GM23338 (cell line): Measurements from ENCODE around the gene SCRT2. TPM values are rescaled to one million over a fixed set of nuclear protein-coding genes. Genes with fewer than 3 reads are reported as not detected.

Experiments
- ATAC-seq: fragments of 200-7000 bp; cut with Tn5 transposase; 3 replicates; pipeline ENCODE4 v1.9.1; 2020
- DNase-seq: peaks from one replicate; pipeline ENCODE4 v3.0.0-alpha.2; 2015; ENCODE audit warnings: low spot score
- H2AFZ ChIP-seq: fragments of 200-600 bp; sonication (generic); 2 replicates; pipeline ENCODE4 v1.8.0; 2016; ENCODE audit warnings: antibody characterized with exemption, mild to moderate bottlenecking, moderate library complexity
- H3F3A ChIP-seq: fragments of 200-600 bp; sonication (generic); replicated peaks from 2 replicates; pipeline ENCODE4 v1.8.0; 2017; ENCODE audit warnings: antibody characterized with exemption, mixed run types, low read depth
- H3K27ac ChIP-seq: fragments of 200-600 bp; sonication (generic); 2 replicates; pipeline ENCODE4 v1.6.1; 2016; ENCODE audit warnings: low read depth
- H3K27me3 ChIP-seq: fragments of 200-600 bp; sonication (generic); 2 replicates; pipeline ENCODE4 v1.8.0; 2016; ENCODE audit warnings: mild to moderate bottlenecking, mixed run types, moderate library complexity; ENCODE audit not compliant: insufficient read depth
- H3K36me3 ChIP-seq: fragments of 200-600 bp; sonication (generic); 2 replicates; pipeline ENCODE4 v1.8.0; 2016; ENCODE audit warnings: mild to moderate bottlenecking; ENCODE audit not compliant: insufficient read depth
- H3K4me1 ChIP-seq: fragments of 200-600 bp; sonication (generic); 2 replicates; pipeline ENCODE4 v1.8.0; 2016; ENCODE audit warnings: mild to moderate bottlenecking, moderate library complexity; ENCODE audit not compliant: insufficient read depth
- H3K4me2 ChIP-seq: fragments of 200-600 bp; sonication (generic); 2 replicates; pipeline ENCODE4 v1.7.1; 2017; ENCODE audit warnings: mixed run types
- H3K4me3 ChIP-seq: fragments of 200-600 bp; sonication (generic); 2 replicates; pipeline ENCODE4 v1.6.1; 2016; ENCODE audit warnings: mixed run types
- H3K79me2 ChIP-seq: fragments of 200-600 bp; sonication (generic); replicated peaks from 2 replicates; pipeline ENCODE4 v1.8.0; 2017; ENCODE audit warnings: mild to moderate bottlenecking; ENCODE audit not compliant: insufficient read depth
- H3K9me2 ChIP-seq: fragments of 200-600 bp; sonication (generic); 2 replicates; pipeline ENCODE4 v1.8.0; 2017; ENCODE audit not compliant: insufficient read depth
- H4K20me1 ChIP-seq: fragments of 200-600 bp; sonication (generic); replicated peaks from 2 replicates; pipeline ENCODE4 v1.8.0; 2017; ENCODE audit warnings: mild to moderate bottlenecking; ENCODE audit not compliant: insufficient read depth
- H3K27ac Mint-ChIP-seq: 2 replicates; pipeline ENCODE4 v1.8.0; 2020; ENCODE audit warnings: inconsistent platforms, mild to moderate bottlenecking, moderate library complexity, mixed read lengths
- H3K27me3 Mint-ChIP-seq: 3 replicates; pipeline ENCODE4 v1.8.0; 2022; ENCODE audit warnings: low read depth, mild to moderate bottlenecking, moderate library complexity, mixed read lengths, inconsistent platforms; ENCODE audit not compliant: insufficient read depth, poor library complexity
- H3K36me3 Mint-ChIP-seq: 3 replicates; pipeline ENCODE4 v1.8.0; 2021; ENCODE audit warnings: low read depth, mild to moderate bottlenecking, inconsistent platforms, moderate library complexity, mixed read lengths
- H3K4me1 Mint-ChIP-seq: 3 replicates; pipeline ENCODE4 v1.8.0; 2020; ENCODE audit warnings: mild to moderate bottlenecking, inconsistent platforms, mixed read lengths
- H3K4me3 Mint-ChIP-seq: 3 replicates; pipeline ENCODE4 v1.8.0; 2021; ENCODE audit warnings: moderate library complexity, mild to moderate bottlenecking, inconsistent platforms, mixed read lengths
- H3K9me3 Mint-ChIP-seq: 3 replicates; pipeline ENCODE4 v1.8.0; 2020; ENCODE audit warnings: moderate library complexity, mild to moderate bottlenecking, inconsistent platforms, mixed read lengths
- CREB1 ChIP-seq: fragments of 250-450 bp; sonication (Bioruptor Pico); IDR thresholded peaks from 2 replicates; pipeline ENCODE4 v1.5.0; 2020; ENCODE audit warnings: low read depth, mild to moderate bottlenecking, moderate library complexity
- EZH2 ChIP-seq: fragments of 200-600 bp; sonication (generic); IDR thresholded peaks from one replicate; pipeline ENCODE4 v1.8.0; 2017; ENCODE audit warnings: antibody characterized with exemption, mild to moderate bottlenecking, low read depth; ENCODE audit not compliant: unreplicated experiment
- EZH2phosphoT487 ChIP-seq: fragments of 200-600 bp; sonication (generic); IDR thresholded peaks from one replicate; pipeline ENCODE4 v1.8.1; 2018; ENCODE audit warnings: antibody characterized with exemption; ENCODE audit not compliant: unreplicated experiment
- JUNB ChIP-seq: IDR thresholded peaks from one replicate; pipeline ENCODE4 v1.6.1; 2016; ENCODE audit warnings: antibody characterized with exemption; ENCODE audit not compliant: unreplicated experiment
- POLR2AphosphoS5 ChIP-seq: IDR thresholded peaks from 2 replicates; pipeline ENCODE4 v1.6.1; 2016; ENCODE audit warnings: antibody characterized with exemption, low read depth
- STAT1 ChIP-seq: IDR thresholded peaks from one replicate; pipeline ENCODE4 v1.6.1; 2016; ENCODE audit warnings: antibody characterized with exemption; ENCODE audit not compliant: unreplicated experiment
- ZNF331 ChIP-seq: fragments of 250-450 bp; sonication (Bioruptor Pico); IDR thresholded peaks from 2 replicates; pipeline ENCODE4 v1.5.0; 2020; ENCODE audit warnings: low read depth, mild to moderate bottlenecking, moderate library complexity
- polyA plus RNA-seq: library from polyadenylated mRNA; unstranded; fragments of >200 nt; fragmentation: Nextera tagmentation; extraction: Ambion mirVana; gene quantifications from 2 replicates; pipeline ENCODE4 v1.2.1, GENCODE V29; 2016
- total RNA-seq: library from RNA; depleted of rRNA; stranded (reverse); fragments of >200 nt; shearing (Covaris generic); gene quantifications from 2 replicates; pipeline ENCODE4 v1.2.3, GENCODE V29; 2014
- TF ChIP-seq, protein P1 (sequence below): IDR thresholded peaks from 2 replicates; pipeline ENCODE4 v1.6.1; 2016; ENCODE audit warnings: antibody characterized with exemption
- TF ChIP-seq, protein P2 (sequence below): IDR thresholded peaks from one replicate; pipeline ENCODE4 v1.6.1; 2018; ENCODE audit warnings: antibody characterized with exemption; ENCODE audit not compliant: unreplicated experiment
- TF ChIP-seq, protein P3 (sequence below): fragments of 250-450 bp; sonication (Bioruptor Pico); IDR thresholded peaks from 2 replicates; pipeline ENCODE4 v1.5.0; 2020; ENCODE audit warnings: mild to moderate bottlenecking, moderate library complexity

SCRT2 gene
- total and polyA plus RNA-seq, 2 experiments from 2014 or later = 0.31 TPM; not detected in 1

DNA sequence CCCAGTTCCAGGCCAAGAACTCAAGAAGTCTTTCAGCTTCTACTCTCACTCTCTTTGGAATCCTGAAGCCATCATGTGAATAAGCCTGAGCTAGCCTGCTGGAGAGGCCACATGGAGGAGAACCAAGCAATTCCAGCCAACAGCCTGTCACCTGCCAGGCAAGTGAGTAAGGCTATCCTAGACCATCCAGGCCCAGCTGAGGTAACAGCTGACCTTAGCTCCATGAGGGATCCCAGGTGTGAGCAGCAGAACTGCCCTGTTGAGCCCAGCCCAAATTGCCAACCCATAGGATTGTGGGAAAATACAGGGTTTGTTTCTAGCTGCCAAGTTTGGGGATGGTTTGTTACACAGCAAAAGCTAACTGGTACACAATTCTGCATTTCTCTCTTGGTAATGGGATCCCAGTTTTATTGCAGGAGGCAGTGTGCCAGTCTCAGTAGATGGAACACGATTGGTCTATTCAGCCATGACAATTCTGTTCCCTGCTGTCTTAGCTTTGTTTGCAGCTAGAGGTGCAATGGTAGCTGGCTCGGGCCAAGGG, 28.1 kb downstream of the SCRT2 start (continued):
- TF ChIP-seq, protein P1, sequence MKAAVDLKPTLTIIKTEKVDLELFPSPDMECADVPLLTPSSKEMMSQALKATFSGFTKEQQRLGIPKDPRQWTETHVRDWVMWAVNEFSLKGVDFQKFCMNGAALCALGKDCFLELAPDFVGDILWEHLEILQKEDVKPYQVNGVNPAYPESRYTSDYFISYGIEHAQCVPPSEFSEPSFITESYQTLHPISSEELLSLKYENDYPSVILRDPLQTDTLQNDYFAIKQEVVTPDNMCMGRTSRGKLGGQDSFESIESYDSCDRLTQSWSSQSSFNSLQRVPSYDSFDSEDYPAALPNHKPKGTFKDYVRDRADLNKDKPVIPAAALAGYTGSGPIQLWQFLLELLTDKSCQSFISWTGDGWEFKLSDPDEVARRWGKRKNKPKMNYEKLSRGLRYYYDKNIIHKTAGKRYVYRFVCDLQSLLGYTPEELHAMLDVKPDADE = no peak
- TF ChIP-seq EZH2phosphoT487 (no peak), POLR2AphosphoS5 (no peak), CREB1 (no peak), ZNF331 (CRISPR knock-in tag) (no peak), EZH2 (no peak)
- TF ChIP-seq, protein P2, sequence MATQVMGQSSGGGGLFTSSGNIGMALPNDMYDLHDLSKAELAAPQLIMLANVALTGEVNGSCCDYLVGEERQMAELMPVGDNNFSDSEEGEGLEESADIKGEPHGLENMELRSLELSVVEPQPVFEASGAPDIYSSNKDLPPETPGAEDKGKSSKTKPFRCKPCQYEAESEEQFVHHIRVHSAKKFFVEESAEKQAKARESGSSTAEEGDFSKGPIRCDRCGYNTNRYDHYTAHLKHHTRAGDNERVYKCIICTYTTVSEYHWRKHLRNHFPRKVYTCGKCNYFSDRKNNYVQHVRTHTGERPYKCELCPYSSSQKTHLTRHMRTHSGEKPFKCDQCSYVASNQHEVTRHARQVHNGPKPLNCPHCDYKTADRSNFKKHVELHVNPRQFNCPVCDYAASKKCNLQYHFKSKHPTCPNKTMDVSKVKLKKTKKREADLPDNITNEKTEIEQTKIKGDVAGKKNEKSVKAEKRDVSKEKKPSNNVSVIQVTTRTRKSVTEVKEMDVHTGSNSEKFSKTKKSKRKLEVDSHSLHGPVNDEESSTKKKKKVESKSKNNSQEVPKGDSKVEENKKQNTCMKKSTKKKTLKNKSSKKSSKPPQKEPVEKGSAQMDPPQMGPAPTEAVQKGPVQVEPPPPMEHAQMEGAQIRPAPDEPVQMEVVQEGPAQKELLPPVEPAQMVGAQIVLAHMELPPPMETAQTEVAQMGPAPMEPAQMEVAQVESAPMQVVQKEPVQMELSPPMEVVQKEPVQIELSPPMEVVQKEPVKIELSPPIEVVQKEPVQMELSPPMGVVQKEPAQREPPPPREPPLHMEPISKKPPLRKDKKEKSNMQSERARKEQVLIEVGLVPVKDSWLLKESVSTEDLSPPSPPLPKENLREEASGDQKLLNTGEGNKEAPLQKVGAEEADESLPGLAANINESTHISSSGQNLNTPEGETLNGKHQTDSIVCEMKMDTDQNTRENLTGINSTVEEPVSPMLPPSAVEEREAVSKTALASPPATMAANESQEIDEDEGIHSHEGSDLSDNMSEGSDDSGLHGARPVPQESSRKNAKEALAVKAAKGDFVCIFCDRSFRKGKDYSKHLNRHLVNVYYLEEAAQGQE = no peak

DNA sequence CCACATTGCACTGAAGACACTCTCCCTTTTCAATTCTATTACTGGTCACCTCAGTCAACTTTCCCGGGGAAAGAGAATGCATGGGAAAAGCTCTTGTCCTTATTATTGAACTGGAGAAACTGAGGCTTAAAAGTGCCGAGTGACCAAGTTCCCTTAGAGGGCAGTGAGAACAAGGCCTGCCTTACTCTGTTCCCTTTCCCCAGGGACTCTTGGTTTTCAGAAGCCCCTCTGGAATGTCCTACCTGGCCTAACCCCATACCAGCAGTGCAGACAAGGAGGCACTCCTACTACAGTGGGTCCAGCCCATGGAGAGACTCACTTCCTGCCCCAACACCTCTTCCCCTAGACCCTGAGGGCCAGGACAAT, 28.8 kb downstream of the SCRT2 start:
- H3K36me3 ChIP-seq = no peaks in the 10 kb centered on the region
- H3K4me1 Mint-ChIP-seq = peaks cover 18% of the 10 kb centered on the region
- H3K27ac ChIP-seq = no peak overlapping the region
- no peak overlapping the region for H3K27ac Mint-ChIP-seq
- H3F3A ChIP-seq = 0 out of 2 replicates have a peak, but pooled peaks cover 6% of the 10 kb centered on the region
- no peak overlapping the region for H3K4me2 ChIP-seq
- 0 out of 2 replicates have a peak, but pooled peaks cover 2% of the 10 kb centered on the region for H3K79me2 ChIP-seq
- H3K27me3 Mint-ChIP-seq = peaks cover 18% of the 10 kb centered on the region
- H3K36me3 Mint-ChIP-seq = peaks cover 43% of the 10 kb centered on the region
- H3K4me3 Mint-ChIP-seq = no peak overlapping the region
- no peaks in the 10 kb centered on the region for H3K27me3 ChIP-seq
- ATAC-seq (no peak), DNase-seq (no peak)
- no peaks in the 10 kb centered on the region for H3K9me2 ChIP-seq
- H3K9me3 Mint-ChIP-seq = peaks cover 7% of the 10 kb centered on the region; the same call in 2 of the 3 replicates
- no peaks in the 10 kb centered on the region; the same call in 1 of the 2 replicates for H4K20me1 ChIP-seq
- no peak overlapping the region for H2AFZ ChIP-seq
- peaks cover 9% of the 10 kb centered on the region for H3K4me1 ChIP-seq
- no peak overlapping the region for H3K4me3 ChIP-seq
- TF ChIP-seq STAT1 (no peak), JUNB (no peak), EZH2 (no peak), POLR2AphosphoS5 (no peak)
- TF ChIP-seq, protein P3, sequence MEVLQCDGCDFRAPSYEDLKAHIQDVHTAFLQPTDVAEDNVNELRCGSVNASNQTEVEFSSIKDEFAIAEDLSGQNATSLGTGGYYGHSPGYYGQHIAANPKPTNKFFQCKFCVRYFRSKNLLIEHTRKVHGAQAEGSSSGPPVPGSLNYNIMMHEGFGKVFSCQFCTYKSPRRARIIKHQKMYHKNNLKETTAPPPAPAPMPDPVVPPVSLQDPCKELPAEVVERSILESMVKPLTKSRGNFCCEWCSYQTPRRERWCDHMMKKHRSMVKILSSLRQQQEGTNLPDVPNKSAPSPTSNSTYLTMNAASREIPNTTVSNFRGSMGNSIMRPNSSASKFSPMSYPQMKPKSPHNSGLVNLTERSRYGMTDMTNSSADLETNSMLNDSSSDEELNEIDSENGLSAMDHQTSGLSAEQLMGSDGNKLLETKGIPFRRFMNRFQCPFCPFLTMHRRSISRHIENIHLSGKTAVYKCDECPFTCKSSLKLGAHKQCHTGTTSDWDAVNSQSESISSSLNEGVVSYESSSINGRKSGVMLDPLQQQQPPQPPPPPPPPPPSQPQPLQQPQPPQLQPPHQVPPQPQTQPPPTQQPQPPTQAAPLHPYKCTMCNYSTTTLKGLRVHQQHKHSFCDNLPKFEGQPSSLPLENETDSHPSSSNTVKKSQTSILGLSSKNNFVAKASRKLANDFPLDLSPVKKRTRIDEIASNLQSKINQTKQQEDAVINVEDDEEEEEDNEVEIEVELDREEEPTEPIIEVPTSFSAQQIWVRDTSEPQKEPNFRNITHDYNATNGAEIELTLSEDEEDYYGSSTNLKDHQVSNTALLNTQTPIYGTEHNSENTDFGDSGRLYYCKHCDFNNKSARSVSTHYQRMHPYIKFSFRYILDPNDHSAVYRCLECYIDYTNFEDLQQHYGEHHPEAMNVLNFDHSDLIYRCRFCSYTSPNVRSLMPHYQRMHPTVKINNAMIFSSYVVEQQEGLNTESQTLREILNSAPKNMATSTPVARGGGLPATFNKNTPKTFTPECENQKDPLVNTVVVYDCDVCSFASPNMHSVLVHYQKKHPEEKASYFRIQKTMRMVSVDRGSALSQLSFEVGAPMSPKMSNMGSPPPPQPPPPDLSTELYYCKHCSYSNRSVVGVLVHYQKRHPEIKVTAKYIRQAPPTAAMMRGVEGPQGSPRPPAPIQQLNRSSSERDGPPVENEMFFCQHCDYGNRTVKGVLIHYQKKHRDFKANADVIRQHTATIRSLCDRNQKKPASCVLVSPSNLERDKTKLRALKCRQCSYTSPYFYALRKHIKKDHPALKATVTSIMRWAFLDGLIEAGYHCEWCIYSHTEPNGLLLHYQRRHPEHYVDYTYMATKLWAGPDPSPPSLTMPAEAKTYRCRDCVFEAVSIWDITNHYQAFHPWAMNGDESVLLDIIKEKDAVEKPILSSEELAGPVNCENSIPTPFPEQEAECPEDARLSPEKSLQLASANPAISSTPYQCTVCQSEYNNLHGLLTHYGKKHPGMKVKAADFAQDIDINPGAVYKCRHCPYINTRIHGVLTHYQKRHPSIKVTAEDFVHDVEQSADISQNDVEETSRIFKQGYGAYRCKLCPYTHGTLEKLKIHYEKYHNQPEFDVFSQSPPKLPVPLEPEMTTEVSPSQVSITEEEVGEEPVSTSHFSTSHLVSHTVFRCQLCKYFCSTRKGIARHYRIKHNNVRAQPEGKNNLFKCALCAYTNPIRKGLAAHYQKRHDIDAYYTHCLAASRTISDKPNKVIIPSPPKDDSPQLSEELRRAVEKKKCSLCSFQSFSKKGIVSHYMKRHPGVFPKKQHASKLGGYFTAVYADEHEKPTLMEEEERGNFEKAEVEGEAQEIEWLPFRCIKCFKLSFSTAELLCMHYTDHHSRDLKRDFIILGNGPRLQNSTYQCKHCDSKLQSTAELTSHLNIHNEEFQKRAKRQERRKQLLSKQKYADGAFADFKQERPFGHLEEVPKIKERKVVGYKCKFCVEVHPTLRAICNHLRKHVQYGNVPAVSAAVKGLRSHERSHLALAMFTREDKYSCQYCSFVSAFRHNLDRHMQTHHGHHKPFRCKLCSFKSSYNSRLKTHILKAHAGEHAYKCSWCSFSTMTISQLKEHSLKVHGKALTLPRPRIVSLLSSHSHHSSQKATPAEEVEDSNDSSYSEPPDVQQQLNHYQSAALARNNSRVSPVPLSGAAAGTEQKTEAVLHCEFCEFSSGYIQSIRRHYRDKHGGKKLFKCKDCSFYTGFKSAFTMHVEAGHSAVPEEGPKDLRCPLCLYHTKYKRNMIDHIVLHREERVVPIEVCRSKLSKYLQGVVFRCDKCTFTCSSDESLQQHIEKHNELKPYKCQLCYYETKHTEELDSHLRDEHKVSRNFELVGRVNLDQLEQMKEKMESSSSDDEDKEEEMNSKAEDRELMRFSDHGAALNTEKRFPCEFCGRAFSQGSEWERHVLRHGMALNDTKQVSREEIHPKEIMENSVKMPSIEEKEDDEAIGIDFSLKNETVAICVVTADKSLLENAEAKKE = no peak
- TF ChIP-seq, protein P2 = no peak
